ENCODE results near the gene VPS37B.
A peak's percentile ranks its signal among the peaks of the same experiment; 100 is the strongest.

VPS37B gene

GRCh38 chr12:122851820-122852219 lies 44.1 kb downstream of the VPS37B start:
- DNase-seq (ENCODE audit: low spot score): peak; percentile 95

GRCh38 chr12:122850695-122851350 lies 45.1 kb downstream of the VPS37B start:
- no peak for DNase-seq (ENCODE audit: low spot score)

GRCh38 chr12:122850048-122850445 lies 45.9 kb downstream of the VPS37B start:
- DNase-seq (ENCODE audit: low spot score): no peak

GRCh38 chr12:122849352-122850047 lies 46.4 kb downstream of the VPS37B start:
- no peak for DNase-seq (ENCODE audit: low spot score)

- no peak for DNase-seq (ENCODE audit: low spot score)
Observed at GRCh38 chr12:122848471-122849351, 47.2 kb downstream of the VPS37B start.

- DNase-seq (ENCODE audit: low spot score): no peak
Observed at GRCh38 chr12:122847921-122848421, 48.0 kb downstream of the VPS37B start.

- DNase-seq (ENCODE audit: low spot score): no peak
Observed at GRCh38 chr12:122847516-122847836, 48.4 kb downstream of the VPS37B start.

GRCh38 chr12:122846622-122847515 lies 49.1 kb downstream of the VPS37B start:
- DNase-seq (ENCODE audit: low spot score): no peak

- no peak for DNase-seq (ENCODE audit: low spot score)
Observed at GRCh38 chr12:122845865-122846621, 49.9 kb downstream of the VPS37B start.

- DNase-seq (ENCODE audit: low spot score): no peak
Observed at GRCh38 chr12:122845041-122845864, 50.7 kb downstream of the VPS37B start.

- no peak for DNase-seq (ENCODE audit: low spot score)
Observed at GRCh38 chr12:122844366-122844971, 51.5 kb downstream of the VPS37B start.

GRCh38 chr12:122843455-122843854 lies 52.5 kb downstream of the VPS37B start:
- no peak for DNase-seq (ENCODE audit: low spot score)

GRCh38 chr12:122842505-122843405 lies 53.2 kb downstream of the VPS37B start:
- DNase-seq (ENCODE audit: low spot score): no peak

GRCh38 chr12:122841544-122842321 lies 54.2 kb downstream of the VPS37B start:
- peak; percentile 54 for DNase-seq (ENCODE audit: low spot score)

- DNase-seq (ENCODE audit: low spot score): no peak
Observed at GRCh38 chr12:122840580-122841513, 55.1 kb downstream of the VPS37B start.

GRCh38 chr12:122839907-122840554 lies 55.9 kb downstream of the VPS37B start:
- no peak for DNase-seq (ENCODE audit: low spot score)

Data from kidney capillary endothelial cell (primary cell).